ENCODE data around the gene GDPD5. TPM values are rescaled to one million over a fixed set of nuclear protein-coding genes. Genes with fewer than 3 reads are reported as not detected.

The GDPD5 gene
- total RNA-seq, 4 donors from 2014 or later, result 5.1 to 9.3 (median 8.4) TPM

- Histone ChIP-seq H3K4me1 (peaks cover 13 to 61% (median 37%) of the 10 kb centered on the region in 4 donors), H3K27me3 (no peaks in the 10 kb centered on the region), H3K27ac (replicated peaks in 1 of 4) (no peak overlapping the region), H3K9me3 (no peaks in the 10 kb centered on the region), H3K36me3 (peaks cover 56 to 81% (median 77%) of the 10 kb centered on the region in 4 donors), H3K4me3 (no peak overlapping the region)
- intact Hi-C loops (cut with DNase I), result no loop called here
- DNase-seq (ENCODE audit: extremely low spot score), result no peak
- 82% methylated on average over 13 of the region's 15 CpGs for WGBS
- TF ChIP-seq POLR2AphosphoS5 (IDR thresholded peaks at IDR 0.05) (no peak), POLR2A (IDR thresholded peaks at IDR 0.05; ENCODE audit: low read depth) (no peak), EP300 (IDR thresholded peaks at IDR 0.05) (no peak)
- TF ChIP-seq, protein P1, sequence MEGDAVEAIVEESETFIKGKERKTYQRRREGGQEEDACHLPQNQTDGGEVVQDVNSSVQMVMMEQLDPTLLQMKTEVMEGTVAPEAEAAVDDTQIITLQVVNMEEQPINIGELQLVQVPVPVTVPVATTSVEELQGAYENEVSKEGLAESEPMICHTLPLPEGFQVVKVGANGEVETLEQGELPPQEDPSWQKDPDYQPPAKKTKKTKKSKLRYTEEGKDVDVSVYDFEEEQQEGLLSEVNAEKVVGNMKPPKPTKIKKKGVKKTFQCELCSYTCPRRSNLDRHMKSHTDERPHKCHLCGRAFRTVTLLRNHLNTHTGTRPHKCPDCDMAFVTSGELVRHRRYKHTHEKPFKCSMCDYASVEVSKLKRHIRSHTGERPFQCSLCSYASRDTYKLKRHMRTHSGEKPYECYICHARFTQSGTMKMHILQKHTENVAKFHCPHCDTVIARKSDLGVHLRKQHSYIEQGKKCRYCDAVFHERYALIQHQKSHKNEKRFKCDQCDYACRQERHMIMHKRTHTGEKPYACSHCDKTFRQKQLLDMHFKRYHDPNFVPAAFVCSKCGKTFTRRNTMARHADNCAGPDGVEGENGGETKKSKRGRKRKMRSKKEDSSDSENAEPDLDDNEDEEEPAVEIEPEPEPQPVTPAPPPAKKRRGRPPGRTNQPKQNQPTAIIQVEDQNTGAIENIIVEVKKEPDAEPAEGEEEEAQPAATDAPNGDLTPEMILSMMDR (IDR thresholded peaks at IDR 0.05), result no peak
Measured at GRCh38 chr11:75403983-75404658, 121.6 kb downstream of the GDPD5 start.

GRCh38 chr11:75403037-75403436 is 122.7 kb downstream of the GDPD5 start:
- WGBS, result 67% methylated on average over 1 of the region's 1 CpG
- Histone ChIP-seq H3K27ac (replicated peaks in 1 of 4) (peak overlapping the region in 1 of 4 donors; percentile 8), H3K9me3 (no peaks in the 10 kb centered on the region), H3K36me3 (peaks cover 51 to 72% (median 68%) of the 10 kb centered on the region in 4 donors), H3K4me3 (no peak overlapping the region), H3K27me3 (no peaks in the 10 kb centered on the region), H3K4me1 (peaks cover 13 to 54% (median 36%) of the 10 kb centered on the region in 4 donors)
- intact Hi-C loops (cut with DNase I), result no loop called here
- no peak for DNase-seq (ENCODE audit: extremely low spot score)
- TF ChIP-seq POLR2AphosphoS5 (IDR thresholded peaks at IDR 0.05), result no peak
- TF ChIP-seq, protein P1 (IDR thresholded peaks at IDR 0.05), result no peak
- TF ChIP-seq EP300 (IDR thresholded peaks at IDR 0.05), result no peak
- no peak for TF ChIP-seq POLR2A (IDR thresholded peaks at IDR 0.05; ENCODE audit: low read depth)

DNA sequence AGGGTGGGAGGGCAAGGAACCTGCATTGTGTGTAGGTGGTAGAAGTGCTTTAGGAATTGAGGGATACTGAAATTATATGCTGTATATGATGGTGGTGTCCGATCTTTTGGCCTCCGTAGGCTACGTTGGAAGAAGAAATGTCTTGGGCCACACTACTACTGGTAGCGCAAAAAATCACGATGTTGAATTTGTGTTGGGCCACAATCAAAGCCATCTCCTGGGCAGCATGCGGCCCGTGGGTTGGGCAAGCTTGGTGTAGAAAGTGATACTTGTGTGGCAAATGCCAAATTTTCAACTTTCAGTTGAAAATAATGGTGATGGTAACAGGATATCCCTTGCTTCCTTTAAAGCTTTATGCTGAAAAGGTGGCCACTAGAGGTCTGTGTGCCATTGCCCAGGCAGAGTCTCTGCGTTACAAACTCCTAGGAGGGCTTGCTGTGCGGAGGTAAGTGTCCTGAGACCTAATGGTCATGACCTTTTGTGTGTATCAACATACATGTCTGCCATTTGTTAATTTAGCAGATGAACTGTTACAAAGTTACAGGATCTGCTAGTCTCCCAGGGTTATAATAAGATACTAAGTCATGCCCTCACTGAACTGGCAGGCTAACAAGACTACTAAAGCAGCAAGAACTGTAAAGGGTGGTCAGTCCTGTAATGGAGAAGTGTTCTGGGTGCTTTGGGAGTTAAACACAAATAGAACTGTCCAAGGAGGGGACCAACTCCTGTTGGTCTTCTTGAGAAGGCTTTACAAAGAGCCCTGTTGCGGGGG is 123.6 kb downstream of the GDPD5 start:
- Histone ChIP-seq H3K27ac (replicated peaks in 1 of 4) (no peak overlapping the region), H3K27me3 (no peaks in the 10 kb centered on the region), H3K4me3 (no peak overlapping the region), H3K36me3 (peaks cover 51 to 65% (median 64%) of the 10 kb centered on the region in 4 donors), H3K4me1 (peaks cover 13 to 48% (median 33%) of the 10 kb centered on the region in 4 donors), H3K9me3 (no peaks in the 10 kb centered on the region)
- WGBS, result 85% methylated on average over 10 of the region's 10 CpGs
- no peak for TF ChIP-seq POLR2AphosphoS5 (IDR thresholded peaks at IDR 0.05)
- no peak for TF ChIP-seq EP300 (IDR thresholded peaks at IDR 0.05)
- TF ChIP-seq POLR2A (IDR thresholded peaks at IDR 0.05; ENCODE audit: low read depth), result no peak
- TF ChIP-seq, protein P1 (IDR thresholded peaks at IDR 0.05), result no peak
- no peak for DNase-seq (ENCODE audit: extremely low spot score)
- intact Hi-C loops (cut with DNase I), result no loop called here

DNA sequence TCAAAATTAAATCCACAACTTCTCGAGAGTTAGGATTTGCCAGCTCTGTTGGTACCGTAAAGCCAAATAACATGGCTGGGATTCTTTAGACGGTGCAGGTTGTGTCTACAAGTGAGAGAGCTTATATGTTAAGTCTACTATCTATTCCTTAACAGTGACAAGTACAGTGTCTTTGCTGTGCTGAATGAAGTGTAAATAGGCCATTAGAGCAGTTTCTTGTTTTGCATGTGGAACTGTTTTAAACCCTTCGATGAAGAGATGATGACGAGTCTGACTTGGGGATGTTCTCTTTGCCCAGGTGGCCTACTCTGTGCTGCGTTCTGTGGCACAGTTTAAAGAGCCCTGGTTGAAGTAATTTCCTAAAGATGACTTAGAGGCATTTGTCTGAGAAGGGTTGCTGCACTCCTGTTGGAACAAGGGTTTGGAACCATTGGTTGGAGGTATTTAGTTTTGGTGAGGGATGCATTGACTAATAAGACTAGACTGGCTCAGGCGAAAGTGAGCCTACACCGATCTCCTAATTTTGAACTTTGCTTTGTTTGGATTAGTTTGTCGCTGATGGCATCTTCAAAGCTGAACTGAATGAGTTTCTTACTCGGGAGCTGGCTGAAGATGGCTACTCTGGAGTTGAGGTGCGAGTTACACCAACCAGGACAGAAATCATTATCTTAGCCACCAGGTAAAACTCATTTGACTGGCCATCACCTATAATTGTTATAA is 125.4 kb downstream of the GDPD5 start:
- intact Hi-C loops (cut with DNase I), result no loop called here

More for the DNA sequence above, 125.4 kb downstream of the GDPD5 start:
- 14% methylated on average over 11 of the region's 11 CpGs for WGBS
- Histone ChIP-seq H3K9me3 (no peaks in the 10 kb centered on the region), H3K27ac (replicated peaks in 1 of 4) (peak overlapping the region; percentile 89 to 94 (median 90)), H3K36me3 (peaks cover 41 to 47% (median 46%) of the 10 kb centered on the region in 4 donors), H3K27me3 (no peaks in the 10 kb centered on the region), H3K4me1 (peaks cover 13 to 44% (median 29%) of the 10 kb centered on the region in 4 donors), H3K4me3 (peak overlapping the region; percentile 66 to 73 (median 72))
- no peak for DNase-seq (ENCODE audit: extremely low spot score)
- TF ChIP-seq, protein P1 (IDR thresholded peaks at IDR 0.05), result no peak
- TF ChIP-seq POLR2A (IDR thresholded peaks at IDR 0.05; ENCODE audit: low read depth) (no peak), POLR2AphosphoS5 (IDR thresholded peaks at IDR 0.05) (no peak), EP300 (IDR thresholded peaks at IDR 0.05) (no peak)
